GM12892 (cell line): ENCODE results near the gene REX1BD.

ENCODE experiments used
- POLR2A ChIP-seq: IDR thresholded peaks from 2 replicates; pipeline ENCODE4 v1.6.1; 2011; ENCODE audit warnings: low read depth, low read length, control low read depth
- POLR2AphosphoS5 ChIP-seq: IDR thresholded peaks from 2 replicates; pipeline ENCODE4 v1.6.1; 2011; ENCODE audit warnings: low read depth, low read length, control low read depth
- TAF1 ChIP-seq: IDR thresholded peaks from 2 replicates; pipeline ENCODE4 v1.6.1; 2011; ENCODE audit warnings: low read depth, mild to moderate bottlenecking, control low read depth, low read length, borderline replicate concordance

DNA sequence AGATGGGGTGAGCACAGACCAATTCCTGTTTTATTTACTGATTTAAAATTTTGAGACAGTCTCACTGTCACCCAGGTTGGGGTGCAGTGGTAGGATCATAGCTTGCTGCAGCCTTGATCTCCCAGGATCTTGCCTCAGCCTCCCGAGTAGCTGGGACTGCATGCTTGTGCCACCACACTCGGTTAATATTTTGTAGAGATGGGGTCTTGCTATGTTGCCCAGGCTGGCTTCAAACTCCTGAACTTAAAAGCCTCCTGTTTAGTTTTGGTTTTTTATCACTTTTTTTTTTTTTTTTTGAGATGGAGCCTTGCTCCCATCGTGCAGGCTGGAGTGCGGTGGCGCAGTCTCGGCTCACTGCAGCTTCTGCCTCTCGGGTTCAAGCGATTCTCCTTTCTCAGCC is 12.2 kb upstream of the REX1BD start:
- TF ChIP-seq TAF1 (no peak), POLR2A (no peak), POLR2AphosphoS5 (no peak)
